Endothelial cell of umbilical vein (primary cell): ENCODE measurements around the gene APCDD1L. TPM values are rescaled to one million over a fixed set of nuclear protein-coding genes. Genes with fewer than 3 reads are reported as not detected.

Experiments used
- BruUV-seq: library from RNA; stranded (reverse); fragments of 400-500 nt; replicated peaks from 2 replicates; lab custom pipeline; 2021; lab: Mats Ljungman, UMichigan
- CTCF ChIA-PET: fragments of 300-600, 350-600 bp; sonication (Branson Sonifier 250); formaldehyde crosslinking; loops from one replicate; lab custom pipeline; 2021; ENCODE audit warnings: antibody characterized with exemption, inconsistent platforms; lab: Charles Lee
- POLR2A ChIA-PET: fragments of 300-600, 350-600 bp; sonication (Branson Sonifier 250); formaldehyde crosslinking; loops from one replicate; lab custom pipeline; 2021; ENCODE audit warnings: antibody characterized with exemption, inconsistent platforms; lab: Charles Lee
- DNase-seq: peaks from one replicate; pipeline ENCODE4 v3.0.0-alpha.2; 2011; ENCODE audit warnings: low read depth, low spot score
- FAIRE-seq: peaks from 2 replicates; lab custom pipeline; 2011; peaks lifted over from hg19 to GRCh38; lab: Jason Lieb, UNC
- H2AFZ ChIP-seq: 2 replicates; pipeline ENCODE4 v1.6.0; 2012; ENCODE audit warnings: low read depth, low read length, control low read depth, inconsistent platforms
- H3K27ac ChIP-seq: 2 replicates; pipeline ENCODE4 v1.5.1; 2011; ENCODE audit warnings: low read depth, mild to moderate bottlenecking, control low read depth, low read length, moderate library complexity; ENCODE audit not compliant: insufficient read depth
- H3K27me3 ChIP-seq, 2 experiments: 2 replicates each; pipeline versions ENCODE4 v1.6.0 to v1.6.1; 2011; ENCODE audit warnings: low read length in 2 of 2, mixed read lengths in 1 of 2; ENCODE audit not compliant: control insufficient read depth in 2 of 2, insufficient read depth in 2 of 2
- H3K36me3 ChIP-seq, 2 experiments: 2 replicates in 1 of 2; 3 replicates in 1 of 2; pipeline ENCODE4 v1.5.1; 2011; ENCODE audit warnings: low read length in 2 of 2, mild to moderate bottlenecking in 1 of 2, moderate library complexity in 1 of 2; ENCODE audit not compliant: control insufficient read depth in 2 of 2, insufficient read depth in 2 of 2; ENCODE audit errors: extremely low read depth in 1 of 2
- H3K4me1 ChIP-seq: 3 replicates; pipeline ENCODE4 v1.5.1; 2011; ENCODE audit warnings: mild to moderate bottlenecking, low read length; ENCODE audit not compliant: control insufficient read depth, insufficient read depth; ENCODE audit errors: extremely low read depth
- H3K4me2 ChIP-seq: 2 replicates; pipeline ENCODE4 v1.6.1; 2011; ENCODE audit warnings: low read length, control low read depth, mixed read lengths; ENCODE audit not compliant: insufficient read depth
- H3K4me3 ChIP-seq, 3 experiments: fragments of 200-600 bp in 1 of 3; sonication (generic), shearing (Covaris generic) in 1 of 3; replicated peaks in 1 of 3; 2 replicates each; pipeline ENCODE4 v1.5.1; 2011 to 2016; ENCODE audit warnings: control low read depth in 3 of 3, low read length in 3 of 3, mild to moderate bottlenecking in 2 of 3, inconsistent platforms in 1 of 3, low read depth in 1 of 3, moderate library complexity in 1 of 3; ENCODE audit not compliant: insufficient read depth in 1 of 3
- H3K79me2 ChIP-seq: 2 replicates; pipeline ENCODE4 v1.6.0; 2012; ENCODE audit warnings: low read length, inconsistent platforms; ENCODE audit not compliant: control insufficient read depth, insufficient read depth
- H3K9ac ChIP-seq: replicated peaks from 2 replicates; pipeline ENCODE3; 2011; ENCODE audit warnings: low read length, control low read depth; ENCODE audit not compliant: insufficient read depth; ENCODE audit errors: extremely low read depth
- H3K9me1 ChIP-seq: replicated peaks from 3 replicates; pipeline ENCODE4 v1.6.0; 2011; ENCODE audit warnings: mild to moderate bottlenecking, low read length; ENCODE audit not compliant: control insufficient read depth, insufficient read depth; ENCODE audit errors: extremely low read depth
- H3K9me3 ChIP-seq: replicated peaks from 2 replicates; pipeline ENCODE4 v1.5.1; 2012; ENCODE audit warnings: low read length, inconsistent platforms; ENCODE audit not compliant: control insufficient read depth, insufficient read depth
- H4K20me1 ChIP-seq: replicated peaks from 2 replicates; pipeline ENCODE3; 2011; ENCODE audit warnings: mild to moderate bottlenecking, low read length; ENCODE audit not compliant: control insufficient read depth, insufficient read depth; ENCODE audit errors: extremely low read depth
- EZH2 ChIP-seq: IDR thresholded peaks from 2 replicates; pipeline ENCODE4 v1.6.1; 2012; ENCODE audit warnings: borderline replicate concordance, low read depth, mild to moderate bottlenecking, moderate library complexity, low read length, inconsistent platforms; ENCODE audit not compliant: severe bottlenecking
- FOS ChIP-seq: IDR thresholded peaks from 2 replicates; pipeline ENCODE4 v1.6.1; 2011; ENCODE audit warnings: mild to moderate bottlenecking, low read length, moderate library complexity, borderline replicate concordance; ENCODE audit not compliant: insufficient read depth
- GATA2 ChIP-seq: IDR thresholded peaks from 2 replicates; pipeline ENCODE4 v1.7.0; 2011; ENCODE audit warnings: low read depth, mild to moderate bottlenecking, moderate library complexity, mixed read lengths, low read length; ENCODE audit not compliant: insufficient read length, insufficient read depth
- JUN ChIP-seq: IDR thresholded peaks from 2 replicates; pipeline ENCODE4 v1.6.1; 2011; ENCODE audit warnings: borderline replicate concordance, low read depth; ENCODE audit not compliant: insufficient read length, insufficient read depth
- MYC ChIP-seq: IDR thresholded peaks from one replicate; pipeline ENCODE4 v1.6.1; 2011; ENCODE audit warnings: mild to moderate bottlenecking, low read depth, low read length
- POLR2A ChIP-seq: IDR thresholded peaks from 2 replicates; pipeline ENCODE4 v1.6.1; 2012; ENCODE audit warnings: low read depth, mild to moderate bottlenecking, control low read depth, low read length
- POLR2AphosphoS5 ChIP-seq: IDR thresholded peaks from 2 replicates; pipeline ENCODE4 v1.6.1; 2012; ENCODE audit warnings: low read depth, mild to moderate bottlenecking, control low read depth, low read length, moderate library complexity; ENCODE audit not compliant: insufficient read depth
- dilution Hi-C: fragments of 300-500 bp; cut with MboI; formaldehyde crosslinking; loops from one replicate; pipeline ENCODE4 v1.15.0; 2019; ENCODE audit warnings: low sequenced_read_pairs; ENCODE audit not compliant: extremely low pct_ligation_motif_present
- intact Hi-C: fragments of 100-400 bp; cut with micrococcal nuclease; formaldehyde crosslinking; loops from one replicate; pipeline ENCODE4 v1.10.0; 2022
- polyA plus RNA-seq, 4 experiments: library from polyadenylated mRNA; depleted of rRNA in 3 of 4; stranded (reverse) in 3 of 4; unstranded in 1 of 4; fragments of >200 nt; gene quantifications; 2 replicates each; pipeline versions ENCODE4 v1.2.1 to v1.2.3, GENCODE V29; 2011 to 2012; ENCODE audit warnings: missing spikeins in 1 of 4
- total RNA-seq: library from RNA; stranded (reverse); gene quantifications from 2 replicates; pipeline ENCODE4 v1.2.3, GENCODE V29; 2021
- TF ChIP-seq, protein P1 (sequence below), 2 donors: IDR thresholded peaks; 1 replicate in 1 of 2; 2 replicates in 1 of 2; pipeline ENCODE4 v1.5.1; 2011; ENCODE audit warnings: low read length in 2 of 2, mild to moderate bottlenecking in 2 of 2, moderate library complexity in 2 of 2, control low read depth in 1 of 2, inconsistent platforms in 1 of 2, low read depth in 1 of 2; ENCODE audit not compliant: insufficient read depth in 1 of 2; ENCODE audit errors: extremely low read depth in 1 of 2
- TF ChIP-seq, protein P2 (sequence below): IDR thresholded peaks from 2 replicates; pipeline ENCODE4 v1.6.1; 2011; ENCODE audit not compliant: insufficient read depth, insufficient read length

APCDD1L gene
- total and polyA plus RNA-seq, 2 donors (not counting 3 experiments of a cell fraction or from before 2014, with no cell fraction given): 0.17 to 1.4 TPM

DNA sequence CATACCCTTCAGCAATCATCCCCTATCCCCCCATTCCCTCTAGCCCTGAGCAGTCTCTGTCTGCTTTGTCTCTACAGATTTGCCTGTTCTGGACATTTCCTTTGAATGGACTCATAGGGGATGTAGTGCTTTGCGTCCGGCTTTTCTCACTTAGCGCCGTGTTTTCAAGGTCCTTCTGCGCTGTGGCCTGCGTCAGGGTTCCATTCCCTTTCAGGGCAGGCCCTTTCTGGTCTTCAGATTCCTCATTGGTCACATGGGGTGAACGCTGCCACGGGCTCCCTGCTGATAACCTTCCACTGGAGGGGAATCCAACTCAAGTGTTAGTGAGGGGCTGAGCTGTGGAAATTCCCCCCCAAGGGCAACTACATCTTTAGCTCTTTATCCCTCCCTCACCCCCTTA, 36.4 kb upstream of the APCDD1L start:
- dilution Hi-C loops: no loop called here
- peaks cover 35% of the 10 kb centered on the region for H3K4me1 ChIP-seq

More for the DNA sequence above, 36.4 kb upstream of the APCDD1L start:
- no peak for DNase-seq
- FAIRE-seq: no peak
- ChIA-PET POLR2A (no interaction called here), CTCF (no interaction called here)
- BruUV-seq: no TSS peak
- Histone ChIP-seq H3K4me3 (no peak overlapping the region), H3K9me1 (no peaks in the 10 kb centered on the region), H3K9ac (no peak overlapping the region), H2AFZ (no peak overlapping the region), H3K27me3 (no peaks in the 10 kb centered on the region), H3K79me2 (no peaks in the 10 kb centered on the region), H3K9me3 (no peaks in the 10 kb centered on the region), H4K20me1 (no peaks in the 10 kb centered on the region), H3K4me2 (no peak overlapping the region), H3K27ac (no peak overlapping the region), H3K36me3 (no peaks in the 10 kb centered on the region)
- intact Hi-C loops: loop anchor here (5.0 kb wide), 2 partner anchors 51 to 101 kb away; partner anchors contain the start of gene STX16
- TF ChIP-seq, protein P1, sequence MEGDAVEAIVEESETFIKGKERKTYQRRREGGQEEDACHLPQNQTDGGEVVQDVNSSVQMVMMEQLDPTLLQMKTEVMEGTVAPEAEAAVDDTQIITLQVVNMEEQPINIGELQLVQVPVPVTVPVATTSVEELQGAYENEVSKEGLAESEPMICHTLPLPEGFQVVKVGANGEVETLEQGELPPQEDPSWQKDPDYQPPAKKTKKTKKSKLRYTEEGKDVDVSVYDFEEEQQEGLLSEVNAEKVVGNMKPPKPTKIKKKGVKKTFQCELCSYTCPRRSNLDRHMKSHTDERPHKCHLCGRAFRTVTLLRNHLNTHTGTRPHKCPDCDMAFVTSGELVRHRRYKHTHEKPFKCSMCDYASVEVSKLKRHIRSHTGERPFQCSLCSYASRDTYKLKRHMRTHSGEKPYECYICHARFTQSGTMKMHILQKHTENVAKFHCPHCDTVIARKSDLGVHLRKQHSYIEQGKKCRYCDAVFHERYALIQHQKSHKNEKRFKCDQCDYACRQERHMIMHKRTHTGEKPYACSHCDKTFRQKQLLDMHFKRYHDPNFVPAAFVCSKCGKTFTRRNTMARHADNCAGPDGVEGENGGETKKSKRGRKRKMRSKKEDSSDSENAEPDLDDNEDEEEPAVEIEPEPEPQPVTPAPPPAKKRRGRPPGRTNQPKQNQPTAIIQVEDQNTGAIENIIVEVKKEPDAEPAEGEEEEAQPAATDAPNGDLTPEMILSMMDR (IDR thresholded peaks at IDR 0.05; ENCODE audit: extremely low read depth in 1 of 2, insufficient read depth in 1 of 2, low read depth in 1 of 2, low read length in 2 of 2): no peak
- TF ChIP-seq FOS (no peak), EZH2 (no peak), POLR2A (no peak), GATA2 (no peak), JUN (no peak), MYC (no peak), POLR2AphosphoS5 (no peak)
- TF ChIP-seq, protein P2, sequence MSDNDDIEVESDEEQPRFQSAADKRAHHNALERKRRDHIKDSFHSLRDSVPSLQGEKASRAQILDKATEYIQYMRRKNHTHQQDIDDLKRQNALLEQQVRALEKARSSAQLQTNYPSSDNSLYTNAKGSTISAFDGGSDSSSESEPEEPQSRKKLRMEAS: no peak
